CD14-positive monocyte (primary cell): Measurements from ENCODE around the gene BLNK. TPM values are rescaled to one million over a fixed set of nuclear protein-coding genes. Genes with fewer than 3 reads are reported as not detected.

Experiments used
- DNase-seq, 3 donors: peaks; one replicate each; pipeline ENCODE4 v3.0.0-alpha.2; 2011 to 2022
- H2AFZ ChIP-seq: 2 replicates; pipeline ENCODE4 v1.6.0; 2012; ENCODE audit warnings: mild to moderate bottlenecking, low read depth, low read length, inconsistent platforms; ENCODE audit not compliant: insufficient read depth, poor library complexity, severe bottlenecking
- H3K27ac ChIP-seq, 2 donors: 1 replicate in 1 of 2; 2 replicates in 1 of 2; pipeline ENCODE4 v1.5.1; 2012 to 2013; ENCODE audit warnings: low read length in 2 of 2, control low read depth in 1 of 2, inconsistent platforms in 1 of 2, low read depth in 1 of 2, mild to moderate bottlenecking in 1 of 2
- H3K27me3 ChIP-seq, 2 donors: one replicate each; pipeline versions ENCODE4 v1.6.0 to v1.6.1; 2011 to 2013; ENCODE audit warnings: low read length in 2 of 2; ENCODE audit not compliant: control insufficient read depth in 2 of 2, insufficient read depth in 2 of 2
- H3K36me3 ChIP-seq, 2 donors: replicated peaks in 1 of 2; 1 replicate in 1 of 2; 2 replicates in 1 of 2; pipeline versions ENCODE4 v1.5.1 to v1.6.1; 2012 to 2013; ENCODE audit warnings: low read length in 2 of 2, control low read depth in 1 of 2, inconsistent platforms in 1 of 2, mild to moderate bottlenecking in 1 of 2; ENCODE audit not compliant: insufficient read depth in 2 of 2, control insufficient read depth in 1 of 2
- H3K4me1 ChIP-seq, 2 donors: 1 replicate in 1 of 2; 2 replicates in 1 of 2; pipeline versions ENCODE4 v1.5.1 to v1.6.1; 2012 to 2013; ENCODE audit warnings: low read length in 2 of 2, control low read depth in 1 of 2, inconsistent platforms in 1 of 2, mild to moderate bottlenecking in 1 of 2, moderate library complexity in 1 of 2; ENCODE audit not compliant: insufficient read depth in 2 of 2, control insufficient read depth in 1 of 2
- H3K4me2 ChIP-seq: replicated peaks from 2 replicates; pipeline ENCODE3; 2012; ENCODE audit warnings: low read length, moderate library complexity, mild to moderate bottlenecking; ENCODE audit not compliant: poor library complexity, severe bottlenecking; ENCODE audit errors: extremely low read depth
- H3K4me3 ChIP-seq, 3 experiments: fragments of 200-600 bp in 1 of 3; sonication (generic) in 1 of 3; replicated peaks in 1 of 3; 1 replicate in 2 of 3; 2 replicates in 1 of 3; pipeline ENCODE4 v1.5.1; 2011 to 2013; ENCODE audit warnings: low read length in 3 of 3, mild to moderate bottlenecking in 3 of 3, control low read depth in 2 of 3, low read depth in 2 of 3, inconsistent platforms in 1 of 3, moderate library complexity in 1 of 3
- H3K79me2 ChIP-seq: 2 replicates; pipeline ENCODE4 v1.6.0; 2012; ENCODE audit warnings: mild to moderate bottlenecking, control low read depth, inconsistent platforms, low read length, moderate library complexity; ENCODE audit not compliant: insufficient read depth
- H3K9ac ChIP-seq: 2 replicates; pipeline ENCODE4 v1.6.0; 2017; ENCODE audit warnings: low read length, mild to moderate bottlenecking; ENCODE audit not compliant: insufficient read depth, poor library complexity, severe bottlenecking
- H3K9me3 ChIP-seq, 2 donors: replicated peaks in 1 of 2; 1 replicate in 1 of 2; 2 replicates in 1 of 2; pipeline versions ENCODE4 v1.5.1 to v1.6.1; 2012 to 2013; ENCODE audit warnings: low read length in 2 of 2, control low read depth in 1 of 2; ENCODE audit not compliant: control insufficient read depth in 1 of 2, insufficient read depth in 1 of 2
- H4K20me1 ChIP-seq: 2 replicates; pipeline ENCODE4 v1.6.0; 2012; ENCODE audit warnings: mild to moderate bottlenecking, low read length, control low read depth, moderate library complexity; ENCODE audit not compliant: insufficient read depth
- H3K27ac Mint-ChIP-seq, 7 donors: one replicate each; pipeline ENCODE4 v1.8.0; 2020; ENCODE audit warnings: mild to moderate bottlenecking in 7 of 7, mixed read lengths in 7 of 7, moderate library complexity in 6 of 7, inconsistent platforms in 2 of 7
- H3K27me3 Mint-ChIP-seq, 3 donors: one replicate each; pipeline ENCODE4 v1.8.0; 2021 to 2022; ENCODE audit warnings: low read depth in 3 of 3, mild to moderate bottlenecking in 3 of 3, mixed read lengths in 3 of 3, moderate library complexity in 3 of 3, inconsistent platforms in 1 of 3
- H3K36me3 Mint-ChIP-seq, 2 donors: one replicate each; pipeline ENCODE4 v1.8.0; 2020; ENCODE audit warnings: mixed read lengths in 2 of 2, inconsistent platforms in 1 of 2, mild to moderate bottlenecking in 1 of 2
- H3K4me1 Mint-ChIP-seq: one replicate; pipeline ENCODE4 v1.8.0; 2020; ENCODE audit warnings: mild to moderate bottlenecking, mixed read lengths
- H3K4me3 Mint-ChIP-seq, 2 donors: one replicate each; pipeline ENCODE4 v1.8.0; 2020; ENCODE audit warnings: mild to moderate bottlenecking in 2 of 2, mixed read lengths in 2 of 2, moderate library complexity in 1 of 2
- H3K9me3 Mint-ChIP-seq, 7 donors: one replicate each; pipeline ENCODE4 v1.8.0; 2020 to 2022; ENCODE audit warnings: mixed read lengths in 7 of 7, mild to moderate bottlenecking in 6 of 7, moderate library complexity in 6 of 7, inconsistent platforms in 2 of 7
- CTCF ChIP-seq: fragments of 200-600 bp; IDR thresholded peaks from one replicate; pipeline ENCODE4 v1.8.0; 2022; ENCODE audit warnings: antibody characterized with exemption, mild to moderate bottlenecking
- WGBS: methylation state at CpG from one replicate; pipeline ENCODE4 v1.1.5; 2013; ENCODE audit warnings: missing lambda C conversion rate; ENCODE audit not compliant: insufficient coverage; 5-methylcytosine and 5-hydroxymethylcytosine counted together
- intact Hi-C, 2 donors: fragments of 100-400 bp; cut with micrococcal nuclease; formaldehyde crosslinking; loops; one replicate each; pipeline versions ENCODE4 v1.15.0 to v1.15.1; 2023
- polyA plus RNA-seq, 3 donors: library from polyadenylated mRNA; depleted of rRNA in 1 of 3; unstranded in 2 of 3; stranded (reverse) in 1 of 3; fragments of 300-500 nt in 2 of 3; fragments of >200 nt in 1 of 3; fragmentation: Illumina TruSeq in 2 of 3; gene quantifications; 1 replicate in 2 of 3; 2 replicates in 1 of 3; pipeline ENCODE4 v1.2.3, GENCODE V29; 2012 to 2021

Gene BLNK
- polyA plus RNA-seq, 3 donors, result 1.4 to 1.9 (median 1.5) TPM

DNA sequence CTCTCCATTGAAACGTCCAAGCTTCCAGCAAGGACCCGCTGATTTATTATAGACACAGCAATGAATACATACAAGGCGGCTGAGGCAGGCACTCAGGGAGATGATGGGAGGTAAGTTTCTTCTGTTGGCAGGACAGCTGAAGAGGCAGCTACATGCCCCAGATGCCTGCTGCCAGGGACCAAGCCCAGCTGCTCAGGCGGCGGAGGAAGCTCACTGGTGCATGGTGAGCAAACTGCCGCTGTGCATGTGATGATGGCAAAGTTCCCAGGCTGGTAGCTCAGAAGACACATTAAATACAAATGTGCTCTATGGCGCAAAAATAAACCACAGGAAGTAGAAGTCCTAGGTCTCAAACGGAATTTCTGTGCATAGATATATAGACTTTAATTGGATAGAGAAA is 35.1 kb upstream of the BLNK start:
- peak overlapping the region; percentile 32 to 68 for H3K4me3 Mint-ChIP-seq
- peak overlapping the region; percentile 40 for H3K4me2 ChIP-seq
- no peak for TF ChIP-seq CTCF
- H3K9me3 Mint-ChIP-seq, result no peaks in the 10 kb centered on the region
- H3K79me2 ChIP-seq, result no peaks in the 10 kb centered on the region
- H3K4me1 Mint-ChIP-seq, result peaks cover 35% of the 10 kb centered on the region
- H3K36me3 ChIP-seq, result no peaks in the 10 kb centered on the region
- no peak overlapping the region for H3K27ac Mint-ChIP-seq
- WGBS, result 0% methylated on average over 2 of the region's 8 CpGs
- H3K27ac ChIP-seq, result no peak overlapping the region
- H3K4me3 ChIP-seq, result no peak overlapping the region
- peak overlapping the region; percentile 78 for H2AFZ ChIP-seq
- peak in 2 of 3 donors; percentile 17 to 24 for DNase-seq
- no peaks in the 10 kb centered on the region for H3K27me3 ChIP-seq
- intact Hi-C loops, result no loop called here
- H3K9me3 ChIP-seq, result no peaks in the 10 kb centered on the region
- H3K9ac ChIP-seq, result no peak overlapping the region
- H3K4me1 ChIP-seq, result peaks cover 17 to 19% of the 10 kb centered on the region in 2 donors
- H3K36me3 Mint-ChIP-seq, result no peaks in the 10 kb centered on the region
- H3K27me3 Mint-ChIP-seq, result peaks cover 0 to 1% (median 0%) of the 10 kb centered on the region in 3 donors
- H4K20me1 ChIP-seq, result no peaks in the 10 kb centered on the region

GRCh38 chr10:96305019-96305418 is 33.6 kb upstream of the BLNK start:
- Histone ChIP-seq H3K4me3 (no peak overlapping the region), H3K9ac (no peak overlapping the region), H2AFZ (no peak overlapping the region), H3K4me2 (no peak overlapping the region), H3K79me2 (no peaks in the 10 kb centered on the region), H4K20me1 (no peaks in the 10 kb centered on the region), H3K4me1 (peaks cover 17 to 21% of the 10 kb centered on the region in 2 donors), H3K27me3 (no peaks in the 10 kb centered on the region), H3K9me3 (no peaks in the 10 kb centered on the region), H3K27ac (no peak overlapping the region), H3K36me3 (no peaks in the 10 kb centered on the region)
- WGBS, result 80% methylated on average over 2 of the region's 3 CpGs
- Mint-ChIP-seq H3K4me1 (peaks cover 41% of the 10 kb centered on the region), H3K27me3 (peaks cover 0 to 1% (median 0%) of the 10 kb centered on the region in 3 donors), H3K27ac (no peak overlapping the region), H3K9me3 (no peaks in the 10 kb centered on the region), H3K4me3 (no peak overlapping the region), H3K36me3 (no peaks in the 10 kb centered on the region)
- no peak for TF ChIP-seq CTCF
- no peak for DNase-seq
- intact Hi-C loops, result no loop called here
